PFSK-1 (cell line): ENCODE measurements around the gene RPS6KA6.

Experiments
- FOXP2 ChIP-seq: optimal IDR thresholded peaks from 2 replicates; pipeline ENCODE3; 2011; ENCODE audit warnings: borderline replicate concordance, control low read depth, inconsistent platforms; ENCODE audit not compliant: insufficient read depth; ENCODE audit errors: extremely low read length, extremely low read depth
- POLR2AphosphoS5 ChIP-seq: IDR thresholded peaks from 2 replicates; pipeline ENCODE4 v1.6.1; 2012; ENCODE audit warnings: low read depth, mild to moderate bottlenecking, control low read depth, low read length, moderate library complexity
- REST ChIP-seq, 2 experiments: IDR thresholded peaks; 2 replicates each; pipeline versions ENCODE4 v1.6.1 to v1.8.0; 2011 to 2012; ENCODE audit warnings: low read depth in 2 of 2, low read length in 2 of 2, control low read depth in 1 of 2, inconsistent platforms in 1 of 2, mild to moderate bottlenecking in 1 of 2, moderate library complexity in 1 of 2; ENCODE audit not compliant: insufficient read depth in 1 of 2
- SIN3A ChIP-seq: IDR thresholded peaks from 2 replicates; pipeline ENCODE4 v1.6.1; 2012; ENCODE audit warnings: mild to moderate bottlenecking, low read length, moderate library complexity, borderline replicate concordance; ENCODE audit not compliant: insufficient read depth
- TAF1 ChIP-seq: IDR thresholded peaks from 2 replicates; pipeline ENCODE4 v1.6.1; 2012; ENCODE audit warnings: low read length, control low read depth, borderline replicate concordance; ENCODE audit not compliant: insufficient read depth

The RPS6KA6 gene

GRCh38 chrX:84182516-84182915 is 5.5 kb downstream of the RPS6KA6 start:
- no peak for TF ChIP-seq SIN3A
- TF ChIP-seq REST (IDR thresholded peaks at IDR 0.05; ENCODE audit: insufficient read depth in 1 of 2, low read depth in 2 of 2, low read length in 2 of 2): no peak
- TF ChIP-seq TAF1: no peak
- no peak for TF ChIP-seq FOXP2
- TF ChIP-seq POLR2AphosphoS5: no peak

GRCh38 chrX:84175958-84176357 is 12.0 kb downstream of the RPS6KA6 start:
- TF ChIP-seq TAF1 (no peak), REST (IDR thresholded peaks at IDR 0.05; ENCODE audit: insufficient read depth in 1 of 2, low read depth in 2 of 2, low read length in 2 of 2) (no peak), FOXP2 (no peak), POLR2AphosphoS5 (no peak)

GRCh38 chrX:84175274-84175673 is 12.7 kb downstream of the RPS6KA6 start:
- TF ChIP-seq SIN3A (no peak), REST (IDR thresholded peaks at IDR 0.05; ENCODE audit: insufficient read depth in 1 of 2, low read depth in 2 of 2, low read length in 2 of 2) (no peak), TAF1 (no peak), POLR2AphosphoS5 (no peak), FOXP2 (no peak)

- TF ChIP-seq POLR2AphosphoS5 (no peak), TAF1 (no peak), REST (IDR thresholded peaks at IDR 0.05; ENCODE audit: insufficient read depth in 1 of 2, low read depth in 2 of 2, low read length in 2 of 2) (no peak), FOXP2 (no peak), SIN3A (no peak)
These were observed 13.7 kb downstream of the RPS6KA6 start for GRCh38 chrX:84174348-84174747.

GRCh38 chrX:84170931-84171330 is 17.1 kb downstream of the RPS6KA6 start:
- no peak for TF ChIP-seq REST (IDR thresholded peaks at IDR 0.05; ENCODE audit: insufficient read depth in 1 of 2, low read depth in 2 of 2, low read length in 2 of 2)
- no peak for TF ChIP-seq TAF1
- TF ChIP-seq SIN3A: no peak
- TF ChIP-seq FOXP2: no peak
- TF ChIP-seq POLR2AphosphoS5: no peak
